ENCODE data around the gene PON2. TPM values are rescaled to one million over a fixed set of nuclear protein-coding genes. Genes with fewer than 3 reads are reported as not detected.

The PON2 gene
- total RNA-seq, 6 donors from 2014 or later = 128 to 476 (median 197) TPM

- no peak for ATAC-seq (ENCODE audit: low FRiP score in 2 of 2)
- H3K4me3 ChIP-seq = peak overlapping the region in 3 of 4 donors; percentile 49 to 62 (median 61)
- peaks cover 0 to 11% (median 0%) of the 10 kb centered on the region in 4 donors for H3K4me1 ChIP-seq
- peak overlapping the region in 1 of 4 donors; percentile 83 for H3K27ac ChIP-seq
- no peak for DNase-seq
- TF ChIP-seq POLR2AphosphoS5 (IDR thresholded peaks at IDR 0.05) (no peak), CTCF (IDR thresholded peaks at IDR 0.05) (no peak), EP300 (IDR thresholded peaks at IDR 0.05) (no peak), POLR2A (IDR thresholded peaks at IDR 0.05) (no peak)
- no peaks in the 10 kb centered on the region for H3K36me3 ChIP-seq
- no peaks in the 10 kb centered on the region for H3K9me3 ChIP-seq
- whole genome bisulfite sequencing, 2 donors = 59 to 81% methylated on average over 3 of the region's 3 CpGs
- no peaks in the 10 kb centered on the region for H3K27me3 ChIP-seq
Observed at GRCh38 chr7:95397381-95397780, 37.4 kb downstream of the PON2 start.

GRCh38 chr7:95396136-95397032, 38.4 kb downstream of the PON2 start, which contains the start of gene PON3:
Gene PON3, minus strand, starts transcription at chr7:95396375. Its CDS starts 25 bp downstream, at chr7:95396350.
- DNase-seq (peak; percentile 69 to 92), ATAC-seq (ENCODE audit: low FRiP score in 2 of 2) (peak; percentile 81 to 93)
- Histone ChIP-seq H3K36me3 (no peaks in the 10 kb centered on the region), H3K27me3 (no peaks in the 10 kb centered on the region), H3K27ac (peak within 1 kb of the TSS; percentile 36 to 86 (median 76)), H3K4me1 (peaks cover 0 to 11% (median 0%) of the 10 kb centered on the region in 4 donors), H3K9me3 (no peaks in the 10 kb centered on the region), H3K4me3 (peak within 1 kb of the TSS; percentile 3 to 62 (median 55))
- 8 to 17% methylated on average over 13 to 63 of the region's 68 CpGs for WGBS, 2 donors
- TF ChIP-seq EP300 (IDR thresholded peaks at IDR 0.05) (no peak), POLR2AphosphoS5 (IDR thresholded peaks at IDR 0.05) (peak in 1 of 2 donors; percentile 60), CTCF (IDR thresholded peaks at IDR 0.05) (peak in 4 of 6 experiments; percentile 9 to 50 (median 44)), POLR2A (IDR thresholded peaks at IDR 0.05) (peak in 2 of 4 donors; percentile 51 to 86)

- Histone ChIP-seq H3K9me3 (no peaks in the 10 kb centered on the region), H3K27me3 (no peaks in the 10 kb centered on the region), H3K4me1 (peaks cover 0 to 11% (median 0%) of the 10 kb centered on the region in 4 donors), H3K36me3 (no peaks in the 10 kb centered on the region), H3K4me3 (peak overlapping the region in 3 of 4 donors; percentile 49 to 62 (median 61)), H3K27ac (peak overlapping the region in 3 of 4 donors; percentile 69 to 86 (median 83))
- no peak for ATAC-seq (ENCODE audit: low FRiP score in 2 of 2)
- TF ChIP-seq POLR2AphosphoS5 (IDR thresholded peaks at IDR 0.05) (no peak), POLR2A (IDR thresholded peaks at IDR 0.05) (no peak), CTCF (IDR thresholded peaks at IDR 0.05) (no peak), EP300 (IDR thresholded peaks at IDR 0.05) (no peak)
- WGBS, 2 donors = 53 to 74% methylated on average over 11 of the region's 11 CpGs
- no peak for DNase-seq
Observed at GRCh38 chr7:95395755-95396135, 39.1 kb downstream of the PON2 start.

GRCh38 chr7:95394370-95394769, 40.5 kb downstream of the PON2 start:
- 80 to 88% methylated on average over 3 of the region's 3 CpGs for WGBS, 2 donors

More at GRCh38 chr7:95394370-95394769, 40.5 kb downstream of the PON2 start:
- Histone ChIP-seq H3K27ac (no peak overlapping the region), H3K27me3 (no peaks in the 10 kb centered on the region), H3K9me3 (no peaks in the 10 kb centered on the region), H3K4me1 (peaks cover 0 to 11% (median 0%) of the 10 kb centered on the region in 4 donors), H3K36me3 (no peaks in the 10 kb centered on the region), H3K4me3 (no peak overlapping the region)
- ATAC-seq (ENCODE audit: low FRiP score in 2 of 2) (no peak), DNase-seq (no peak)
- TF ChIP-seq POLR2AphosphoS5 (IDR thresholded peaks at IDR 0.05) (no peak), CTCF (IDR thresholded peaks at IDR 0.05) (no peak), POLR2A (IDR thresholded peaks at IDR 0.05) (no peak), EP300 (IDR thresholded peaks at IDR 0.05) (no peak)

Data from upper lobe of left lung (tissue), 6 donors.